Measurements from ENCODE around the gene STAT1. TPM values are rescaled to one million over a fixed set of nuclear protein-coding genes. Genes with fewer than 3 reads are reported as not detected.
A peak's percentile ranks its signal among the peaks of the same experiment; 100 is the strongest.

The STAT1 gene
- total RNA-seq, 1 experiment from 2014 or later: 76.5 TPM

- peaks cover 62% of the 10 kb centered on the region for H3K36me3 ChIP-seq (ENCODE audit: insufficient read depth, low read length, poor library complexity, severe bottlenecking)
- no peak for DNase-seq (ENCODE audit: low spot score)
- no peak overlapping the region for H3K27ac ChIP-seq (ENCODE audit: low read depth, low read length, poor library complexity, severe bottlenecking)
- CTCF ChIA-PET: no interaction called here
- no peaks in the 10 kb centered on the region for H3K27me3 ChIP-seq (replicated peaks; ENCODE audit: insufficient read depth, low read depth, low read length, poor library complexity)
- intact Hi-C loops (cut with micrococcal nuclease; ENCODE audit: unreplicated experiment): no loop called here
- BruUV-seq (replicated peaks): no TSS peak
- H3K4me3 ChIP-seq (ENCODE audit: low read depth, low read length, poor library complexity, severe bottlenecking): no peak overlapping the region
- peaks cover 6% of the 10 kb centered on the region for H3K4me1 ChIP-seq (ENCODE audit: insufficient read depth, low read length, poor library complexity, severe bottlenecking)
- TF ChIP-seq, protein P1, sequence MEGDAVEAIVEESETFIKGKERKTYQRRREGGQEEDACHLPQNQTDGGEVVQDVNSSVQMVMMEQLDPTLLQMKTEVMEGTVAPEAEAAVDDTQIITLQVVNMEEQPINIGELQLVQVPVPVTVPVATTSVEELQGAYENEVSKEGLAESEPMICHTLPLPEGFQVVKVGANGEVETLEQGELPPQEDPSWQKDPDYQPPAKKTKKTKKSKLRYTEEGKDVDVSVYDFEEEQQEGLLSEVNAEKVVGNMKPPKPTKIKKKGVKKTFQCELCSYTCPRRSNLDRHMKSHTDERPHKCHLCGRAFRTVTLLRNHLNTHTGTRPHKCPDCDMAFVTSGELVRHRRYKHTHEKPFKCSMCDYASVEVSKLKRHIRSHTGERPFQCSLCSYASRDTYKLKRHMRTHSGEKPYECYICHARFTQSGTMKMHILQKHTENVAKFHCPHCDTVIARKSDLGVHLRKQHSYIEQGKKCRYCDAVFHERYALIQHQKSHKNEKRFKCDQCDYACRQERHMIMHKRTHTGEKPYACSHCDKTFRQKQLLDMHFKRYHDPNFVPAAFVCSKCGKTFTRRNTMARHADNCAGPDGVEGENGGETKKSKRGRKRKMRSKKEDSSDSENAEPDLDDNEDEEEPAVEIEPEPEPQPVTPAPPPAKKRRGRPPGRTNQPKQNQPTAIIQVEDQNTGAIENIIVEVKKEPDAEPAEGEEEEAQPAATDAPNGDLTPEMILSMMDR (conservative IDR thresholded peaks at IDR 0.05; ENCODE audit: low read depth, low read length): no peak
- TF ChIP-seq EZH2 (IDR thresholded peaks at IDR 0.05; ENCODE audit: borderline replicate concordance, low read depth, low read length, poor library complexity, severe bottlenecking): no peak
- no peaks in the 10 kb centered on the region for H3K9me3 ChIP-seq (ENCODE audit: low read depth, low read length, poor library complexity, severe bottlenecking)
- POLR2A ChIA-PET (ENCODE audit: low non-redundant PET): no interaction called here
Measured at GRCh38 chr2:190987938-190988337, 26.0 kb downstream of the STAT1 start.

- intact Hi-C loops (cut with micrococcal nuclease; ENCODE audit: unreplicated experiment): no loop called here
- no peak for DNase-seq (ENCODE audit: low spot score)
- no peak overlapping the region for H3K27ac ChIP-seq (ENCODE audit: low read depth, low read length, poor library complexity, severe bottlenecking)
- CTCF ChIA-PET: no interaction called here
- no peak overlapping the region for H3K4me3 ChIP-seq (ENCODE audit: low read depth, low read length, poor library complexity, severe bottlenecking)
- H3K36me3 ChIP-seq (ENCODE audit: insufficient read depth, low read length, poor library complexity, severe bottlenecking): peaks cover 69% of the 10 kb centered on the region
- no TSS peak for BruUV-seq (replicated peaks)
- POLR2A ChIA-PET (ENCODE audit: low non-redundant PET): no interaction called here
- peaks cover 6% of the 10 kb centered on the region for H3K4me1 ChIP-seq (ENCODE audit: insufficient read depth, low read length, poor library complexity, severe bottlenecking)
- H3K27me3 ChIP-seq (replicated peaks; ENCODE audit: insufficient read depth, low read depth, low read length, poor library complexity): no peaks in the 10 kb centered on the region
- no peak for TF ChIP-seq EZH2 (IDR thresholded peaks at IDR 0.05; ENCODE audit: borderline replicate concordance, low read depth, low read length, poor library complexity, severe bottlenecking)
- TF ChIP-seq, protein P1 (conservative IDR thresholded peaks at IDR 0.05; ENCODE audit: low read depth, low read length): no peak
- H3K9me3 ChIP-seq (ENCODE audit: low read depth, low read length, poor library complexity, severe bottlenecking): no peaks in the 10 kb centered on the region
Measured at GRCh38 chr2:190987116-190987515, 26.9 kb downstream of the STAT1 start.

GRCh38 chr2:190986221-190986953 is 27.6 kb downstream of the STAT1 start:
- peak overlapping the region; percentile 55 for H3K27ac ChIP-seq (ENCODE audit: low read depth, low read length, poor library complexity, severe bottlenecking)
- no peaks in the 10 kb centered on the region for H3K27me3 ChIP-seq (replicated peaks; ENCODE audit: insufficient read depth, low read depth, low read length, poor library complexity)
- POLR2A ChIA-PET (ENCODE audit: low non-redundant PET): no interaction called here
- DNase-seq (ENCODE audit: low spot score): peak; percentile 88
- no TSS peak for BruUV-seq (replicated peaks)
- TF ChIP-seq EZH2 (IDR thresholded peaks at IDR 0.05; ENCODE audit: borderline replicate concordance, low read depth, low read length, poor library complexity, severe bottlenecking): no peak
- TF ChIP-seq, protein P1 (conservative IDR thresholded peaks at IDR 0.05; ENCODE audit: low read depth, low read length): no peak
- CTCF ChIA-PET: no interaction called here
- intact Hi-C loops (cut with micrococcal nuclease; ENCODE audit: unreplicated experiment): no loop called here
- H3K36me3 ChIP-seq (ENCODE audit: insufficient read depth, low read length, poor library complexity, severe bottlenecking): peaks cover 67% of the 10 kb centered on the region
- peaks cover 6% of the 10 kb centered on the region for H3K4me1 ChIP-seq (ENCODE audit: insufficient read depth, low read length, poor library complexity, severe bottlenecking)
- no peak overlapping the region for H3K4me3 ChIP-seq (ENCODE audit: low read depth, low read length, poor library complexity, severe bottlenecking)
- H3K9me3 ChIP-seq (ENCODE audit: low read depth, low read length, poor library complexity, severe bottlenecking): no peaks in the 10 kb centered on the region
